Stromal cell of bone marrow (primary cell): ENCODE results near the gene FBLN2.
A peak's percentile ranks its signal among the peaks of the same experiment; 100 is the strongest.

Source experiments
- DNase-seq: peaks from one replicate; pipeline ENCODE4 v3.0.0-alpha.2; 2012; ENCODE audit warnings: low read depth

The FBLN2 gene

DNA sequence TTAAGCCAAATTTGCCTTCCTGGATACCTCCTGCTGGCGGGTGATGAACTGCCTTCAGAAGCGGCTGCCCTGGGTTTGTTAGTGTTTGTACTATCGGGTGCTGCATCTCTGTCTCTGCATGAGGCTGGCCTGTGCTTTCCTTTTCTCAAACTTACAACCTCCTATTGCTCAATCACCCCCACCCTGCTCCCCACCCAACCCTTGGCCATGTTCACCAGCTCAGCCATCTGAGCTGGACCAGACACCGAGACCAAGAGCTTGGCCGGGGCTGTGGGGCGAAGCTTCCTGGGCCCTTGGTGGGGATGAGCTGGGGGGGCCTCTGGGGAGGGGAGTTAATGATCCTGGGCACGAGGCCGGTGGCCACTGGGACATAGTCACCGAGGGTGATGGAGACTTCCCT, 16.8 kb upstream of the FBLN2 start:
- DNase-seq: no peak

DNA sequence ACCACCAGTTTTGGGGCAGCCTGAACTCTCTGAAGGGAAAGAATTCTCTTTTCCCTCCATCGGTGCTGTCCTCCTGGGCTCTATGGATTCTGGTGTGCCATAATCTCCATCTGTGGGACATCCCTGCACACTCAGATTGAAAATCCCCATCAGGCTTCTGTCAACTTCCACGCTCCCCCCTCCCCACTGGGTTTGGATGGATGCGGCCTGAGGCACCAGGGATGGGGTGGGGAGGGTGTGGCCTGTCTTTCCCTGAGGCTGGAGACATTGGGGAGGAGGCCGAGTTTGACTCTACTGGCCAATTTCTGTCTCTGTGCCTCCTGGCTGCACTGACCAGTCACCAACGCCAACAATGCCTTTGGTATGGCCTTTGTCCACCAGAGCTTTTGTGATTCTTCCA, 16.3 kb upstream of the FBLN2 start:
- DNase-seq: no peak

DNA sequence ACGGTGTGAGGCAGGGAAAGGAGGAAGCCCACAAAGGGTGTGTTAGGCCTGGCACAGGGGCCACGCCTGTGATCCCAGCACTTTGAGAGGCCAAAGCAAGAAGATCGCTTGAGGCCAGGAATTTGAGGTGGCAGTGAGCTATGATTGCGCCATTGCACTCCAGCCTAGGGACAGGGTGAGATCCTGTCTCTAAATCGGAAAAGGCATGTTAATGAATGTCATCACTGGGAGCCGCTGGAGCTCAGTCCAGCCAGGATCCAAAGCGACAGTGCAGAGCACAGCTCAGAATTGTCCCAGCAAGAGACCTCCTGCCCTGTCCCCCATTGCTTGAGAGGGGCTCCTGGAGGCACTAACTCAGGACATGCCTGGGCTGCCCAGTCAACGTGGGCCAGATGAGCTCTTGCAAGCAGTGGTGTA, 15.0 kb upstream of the FBLN2 start:
- DNase-seq: no peak

DNA sequence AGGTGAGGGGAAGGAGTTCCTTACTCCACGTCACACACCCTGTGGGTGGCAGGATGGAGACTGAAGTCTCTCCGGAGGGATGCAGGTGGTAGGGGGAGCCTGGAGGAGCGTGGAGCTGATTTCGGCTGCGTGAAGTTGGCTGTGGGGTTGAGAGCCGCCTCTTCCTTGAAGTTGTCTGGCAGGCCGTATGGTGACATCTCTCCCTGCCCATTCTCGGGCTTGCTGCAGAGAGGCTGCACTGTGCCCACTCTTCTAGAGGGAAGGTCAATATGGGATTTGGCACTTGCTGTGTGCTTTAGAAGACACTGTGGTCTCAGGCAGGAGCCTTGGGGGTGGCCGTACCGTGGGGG, 13.4 kb upstream of the FBLN2 start:
- DNase-seq: no peak

DNA sequence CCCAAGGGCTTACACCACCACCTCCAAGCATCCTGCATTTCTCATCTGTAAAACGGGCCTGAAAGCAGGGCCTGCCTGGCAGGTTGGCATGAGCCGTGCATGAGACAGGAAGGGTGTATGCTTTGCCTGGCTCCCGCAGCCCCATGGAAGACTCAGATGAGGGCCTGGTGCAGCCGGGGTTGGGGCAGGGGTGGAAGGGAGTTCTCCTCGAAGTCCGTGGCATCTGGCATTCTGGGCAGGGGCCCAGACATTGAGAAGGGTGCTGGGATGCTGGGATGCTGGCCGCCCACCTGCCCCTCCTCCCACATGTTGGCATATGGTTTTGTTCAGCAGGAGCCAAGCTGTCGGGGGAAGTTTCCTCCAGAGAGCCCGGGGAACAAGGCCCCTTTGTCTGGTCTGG, 13.0 kb upstream of the FBLN2 start:
- no peak for DNase-seq

DNA sequence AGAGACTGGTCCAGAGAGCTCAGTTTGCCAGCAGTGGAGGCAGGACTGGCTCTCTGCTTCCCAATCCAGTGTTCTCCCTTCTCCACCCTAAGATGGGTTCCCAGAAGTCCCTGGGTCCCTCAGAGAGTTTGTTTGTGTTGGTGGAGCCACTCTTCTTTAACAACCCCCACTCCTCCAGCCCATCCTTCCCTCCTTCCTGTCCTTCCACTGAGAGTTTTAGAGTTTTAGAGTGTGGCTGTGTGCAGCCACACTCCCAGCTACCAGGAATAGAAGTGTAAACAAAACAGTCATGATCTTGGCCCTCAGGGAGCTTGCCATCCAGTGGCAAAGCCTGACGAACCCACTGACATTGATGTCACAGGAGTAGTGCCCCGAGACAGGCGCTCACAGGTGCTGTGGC, 12.5 kb upstream of the FBLN2 start:
- no peak for DNase-seq

DNA sequence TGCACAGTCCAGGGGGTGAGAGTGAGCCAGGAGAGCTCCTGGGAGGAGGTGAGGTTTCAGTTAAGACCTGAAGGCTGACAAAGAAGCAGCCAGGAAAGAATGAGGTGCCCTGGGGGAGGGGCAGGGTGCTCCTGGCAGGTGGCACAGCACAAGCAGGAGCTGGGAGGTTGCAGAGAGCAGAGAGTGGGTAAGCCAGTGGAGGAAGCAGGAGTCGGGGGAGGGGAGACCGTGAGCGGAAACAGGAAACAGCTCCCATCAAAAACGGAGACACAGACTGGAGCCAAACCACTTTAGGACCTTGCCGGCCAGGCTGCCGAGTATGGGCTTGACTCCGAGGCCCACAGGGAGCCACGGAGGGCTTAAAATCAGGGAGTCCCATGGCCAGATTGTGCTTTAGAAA, 12.1 kb upstream of the FBLN2 start:
- DNase-seq: no peak

DNA sequence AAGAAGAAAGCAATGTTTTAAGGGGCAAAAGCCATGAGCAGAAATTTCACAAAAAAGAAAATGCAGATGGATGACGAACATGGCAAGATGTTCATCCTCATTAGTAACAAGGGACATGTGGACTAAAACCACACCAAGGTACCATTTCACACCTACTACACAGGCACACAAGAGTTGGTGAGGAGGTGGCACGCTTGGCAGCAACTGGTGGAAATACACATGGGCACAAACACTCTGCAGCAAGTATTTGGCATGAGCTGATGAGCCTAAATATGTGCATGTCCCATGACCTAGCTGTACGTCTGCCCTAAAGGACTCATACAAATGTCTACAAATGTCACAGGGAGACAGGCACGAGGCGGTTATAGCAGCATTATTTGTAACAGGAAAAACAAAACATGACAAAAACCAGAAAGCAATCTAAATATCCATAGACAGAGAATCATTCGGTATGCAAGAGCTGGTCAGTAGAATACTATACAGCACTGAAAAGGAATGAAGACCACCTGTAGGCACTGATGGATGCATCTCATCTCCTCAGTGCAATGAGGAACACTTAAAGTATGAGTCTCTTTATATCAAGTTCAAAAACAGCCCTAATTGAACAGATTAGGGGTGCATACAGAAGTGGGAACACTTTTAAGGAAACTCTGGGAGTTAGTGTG, 11.5 kb upstream of the FBLN2 start:
- DNase-seq: no peak

DNA sequence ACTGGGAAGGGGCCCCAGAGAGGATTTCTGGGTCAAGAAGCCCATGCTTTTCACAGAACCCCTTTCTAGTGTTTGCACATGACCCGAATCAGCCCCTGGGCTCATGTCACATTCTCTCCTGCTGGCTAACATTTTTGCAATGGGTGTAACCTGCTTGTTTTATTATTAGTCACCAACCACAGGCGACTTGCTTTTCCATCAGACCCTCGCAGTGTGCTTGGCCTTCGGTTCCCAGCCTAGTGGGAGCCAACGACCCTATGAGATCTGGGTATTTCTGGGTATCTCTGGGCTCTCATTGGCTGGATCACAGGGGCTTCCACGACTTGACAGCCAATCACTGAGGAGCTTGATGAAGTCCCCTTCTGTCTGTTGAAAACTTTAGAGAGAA, 11.0 kb upstream of the FBLN2 start:
- peak; percentile 84 for DNase-seq

DNA sequence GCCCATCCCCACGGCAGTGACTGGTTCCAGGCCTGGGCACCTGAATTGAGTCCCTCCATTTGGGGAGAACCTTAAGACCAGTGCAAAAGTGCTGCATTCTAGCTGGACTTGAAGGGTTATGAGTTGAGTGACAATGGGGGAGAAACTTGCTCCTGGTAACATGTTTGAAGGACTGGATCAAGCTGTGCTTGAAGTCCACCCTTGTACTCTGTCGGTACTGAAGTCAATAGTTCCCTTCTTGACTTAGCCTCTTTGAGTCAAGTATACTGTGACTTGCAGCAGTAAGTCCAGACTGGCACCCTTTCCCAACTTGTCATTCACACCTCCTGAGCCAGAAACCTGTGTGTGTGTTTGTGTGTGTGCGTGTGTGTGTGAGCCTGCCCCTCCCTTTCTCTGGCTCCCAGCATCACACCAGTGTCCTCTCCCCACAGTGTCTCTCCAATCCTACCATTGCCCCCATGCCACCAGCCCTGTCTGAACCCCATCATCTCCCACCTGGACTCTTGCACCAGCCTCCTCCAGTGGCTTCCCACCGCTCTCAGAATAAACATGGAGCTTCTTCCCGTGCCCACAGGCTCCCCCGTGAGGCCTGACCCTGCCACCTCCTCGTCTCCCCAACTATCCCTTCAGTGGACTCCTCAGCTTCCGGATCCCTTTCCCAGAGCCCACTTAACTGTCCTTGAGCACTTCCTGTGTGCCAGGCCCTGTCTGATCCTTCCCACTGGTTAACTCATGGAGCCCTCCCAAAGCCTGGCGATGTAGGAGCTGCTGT, 10.2 kb upstream of the FBLN2 start:
- no peak for DNase-seq

DNA sequence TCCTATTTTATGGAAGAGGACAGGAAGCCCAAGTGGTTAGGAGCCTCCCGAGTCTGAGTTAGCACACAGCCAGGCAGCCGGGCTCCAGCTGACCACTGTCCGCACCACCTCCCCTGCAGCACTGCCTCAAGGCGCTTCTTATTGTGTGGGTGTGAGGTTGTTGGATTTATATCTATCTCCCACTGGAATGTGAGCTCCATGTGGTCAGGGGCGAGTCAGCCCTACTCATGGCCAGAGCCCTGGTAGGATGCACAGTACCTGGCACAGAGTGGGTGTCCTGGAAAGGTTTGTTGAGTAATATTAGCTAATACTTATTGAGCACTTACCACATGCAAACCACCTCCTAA, 9.7 kb upstream of the FBLN2 start:
- no peak for DNase-seq

DNA sequence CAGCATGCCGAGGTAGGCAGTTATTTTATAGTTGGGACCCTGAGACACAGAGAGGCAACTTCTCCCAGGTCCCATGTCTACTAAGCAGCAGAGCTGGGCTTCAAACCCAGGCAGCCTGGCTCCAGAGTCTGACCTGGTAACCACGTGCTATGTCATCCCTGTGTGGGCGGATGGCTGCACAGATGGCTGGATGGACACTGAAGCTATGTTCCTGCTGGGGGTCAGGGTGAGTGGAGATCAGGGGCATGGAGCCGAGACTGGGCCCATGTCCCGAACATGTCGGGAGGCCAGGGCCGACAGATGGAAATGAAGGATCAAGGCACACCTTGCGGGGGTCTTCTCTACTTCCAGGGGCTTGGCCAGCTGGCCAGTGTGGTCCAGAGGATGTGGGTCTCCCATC, 9.3 kb upstream of the FBLN2 start:
- DNase-seq: no peak

DNA sequence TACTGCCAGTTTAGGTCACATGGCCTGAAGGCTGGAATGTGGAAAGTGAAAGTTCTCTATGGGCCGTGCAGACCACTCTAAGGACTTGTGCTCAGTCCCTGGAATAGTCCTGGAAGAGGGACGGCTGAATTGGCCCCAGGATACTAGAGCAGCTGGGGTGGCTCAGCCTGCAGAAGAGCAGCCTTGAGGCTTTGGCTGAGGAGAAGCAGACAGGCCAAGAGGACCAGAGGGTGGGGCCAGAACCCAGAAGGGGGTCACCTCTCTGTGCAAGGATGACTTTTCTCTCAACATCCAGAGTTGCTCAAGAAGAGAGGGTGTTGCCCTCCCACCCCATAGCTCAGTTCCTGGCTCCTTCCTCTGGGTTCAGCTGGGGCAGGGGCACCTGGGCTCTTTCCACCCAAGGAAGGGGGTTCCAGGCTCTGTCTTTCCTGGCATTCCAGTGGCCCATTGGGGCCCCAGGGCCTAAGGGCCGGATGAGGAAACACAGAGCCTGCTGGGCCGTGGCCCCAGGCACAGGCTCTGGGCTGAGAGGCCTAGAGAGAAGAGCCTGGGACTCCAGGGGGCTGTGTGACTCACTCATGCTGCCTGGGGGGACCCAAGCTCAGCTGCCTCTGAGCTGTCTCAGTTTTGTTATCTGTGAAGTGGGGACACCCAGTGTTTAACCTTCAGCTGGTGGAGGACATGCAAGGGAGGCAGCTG, 8.5 kb upstream of the FBLN2 start:
- DNase-seq: no peak

DNA sequence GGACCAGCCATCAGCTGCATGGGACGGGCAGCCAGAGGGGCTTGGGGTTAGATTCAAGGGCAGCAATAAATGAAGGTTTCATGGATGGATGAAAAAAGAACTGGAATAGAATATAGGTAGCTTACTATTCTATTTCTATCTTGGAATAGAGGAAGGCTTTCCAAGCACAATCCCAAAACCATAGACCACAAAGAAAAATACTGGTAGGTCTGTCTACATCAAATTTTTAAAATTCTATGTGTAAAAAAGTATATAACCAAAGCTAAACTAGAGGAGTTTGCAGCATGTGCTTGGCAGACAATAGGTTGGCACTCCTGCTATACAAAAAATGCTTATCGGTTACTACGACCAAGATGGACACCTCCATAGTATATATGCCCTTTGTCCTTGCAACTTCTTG, 7.2 kb upstream of the FBLN2 start:
- DNase-seq: no peak

DNA sequence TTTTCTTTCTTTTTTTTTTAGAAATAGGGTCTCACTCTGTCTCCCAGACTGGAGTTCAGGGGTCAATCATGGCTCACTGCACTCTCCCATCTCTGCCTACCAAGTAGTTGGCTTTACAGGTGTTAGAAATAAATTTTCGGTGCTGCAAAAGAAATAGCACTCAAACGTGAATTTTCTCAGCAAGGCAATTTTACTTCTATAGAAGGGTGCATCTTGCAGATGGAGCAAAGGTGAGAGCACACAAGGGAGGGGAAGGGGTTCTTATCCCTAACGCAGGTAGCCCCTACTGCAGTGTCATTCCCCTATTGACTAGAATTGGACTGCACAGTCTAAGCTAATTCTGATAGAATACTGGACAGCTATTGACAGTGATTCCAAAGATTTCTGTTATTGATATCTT, 6.8 kb upstream of the FBLN2 start:
- no peak for DNase-seq

DNA sequence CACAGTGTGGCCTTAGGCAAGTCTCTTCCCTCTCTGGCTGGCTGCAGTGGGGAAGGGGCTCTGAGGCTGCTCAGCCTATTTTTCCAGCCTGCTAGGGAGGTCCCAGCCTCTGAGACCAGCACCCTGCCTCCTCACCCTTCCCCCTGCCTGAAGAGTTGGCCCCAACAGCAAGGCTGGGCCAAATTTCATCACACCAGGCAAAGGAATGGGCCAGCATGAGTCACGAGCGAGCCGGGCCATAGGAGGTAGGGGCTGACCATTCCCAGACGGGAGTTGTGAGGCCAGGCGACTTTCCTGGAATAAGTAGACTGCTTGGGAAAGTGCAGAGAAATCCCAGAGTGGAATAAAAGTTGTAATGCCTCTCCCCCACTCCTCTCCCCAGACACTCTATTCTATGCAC, 5.7 kb upstream of the FBLN2 start:
- DNase-seq: peak; percentile 92

DNA sequence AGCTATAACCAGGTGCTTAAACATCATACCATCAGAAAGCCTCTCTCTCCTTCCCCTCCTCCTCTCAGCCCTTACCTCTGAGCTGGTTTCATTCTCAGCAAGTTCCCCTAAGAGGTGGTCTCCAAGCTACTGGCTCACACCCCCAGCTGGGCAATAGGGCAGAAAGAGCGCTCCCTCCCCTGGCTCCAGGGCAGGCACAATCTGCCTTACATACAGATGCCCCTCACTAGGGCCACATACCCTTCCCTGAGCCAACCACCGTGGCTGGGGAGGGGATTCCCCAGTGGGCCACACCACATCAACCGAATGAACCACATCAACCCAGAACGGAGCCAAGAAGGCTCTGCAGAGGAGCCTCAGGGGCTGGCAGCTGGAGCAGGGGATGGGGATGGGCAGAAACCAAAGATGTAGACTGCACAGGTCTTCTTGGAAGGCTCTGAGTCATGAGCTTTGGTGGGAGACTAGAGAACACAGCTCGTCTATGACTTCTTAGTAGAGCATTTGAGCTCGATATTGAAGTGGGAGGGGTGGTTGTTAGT, 4.6 kb upstream of the FBLN2 start:
- DNase-seq: peak; percentile 85

DNA sequence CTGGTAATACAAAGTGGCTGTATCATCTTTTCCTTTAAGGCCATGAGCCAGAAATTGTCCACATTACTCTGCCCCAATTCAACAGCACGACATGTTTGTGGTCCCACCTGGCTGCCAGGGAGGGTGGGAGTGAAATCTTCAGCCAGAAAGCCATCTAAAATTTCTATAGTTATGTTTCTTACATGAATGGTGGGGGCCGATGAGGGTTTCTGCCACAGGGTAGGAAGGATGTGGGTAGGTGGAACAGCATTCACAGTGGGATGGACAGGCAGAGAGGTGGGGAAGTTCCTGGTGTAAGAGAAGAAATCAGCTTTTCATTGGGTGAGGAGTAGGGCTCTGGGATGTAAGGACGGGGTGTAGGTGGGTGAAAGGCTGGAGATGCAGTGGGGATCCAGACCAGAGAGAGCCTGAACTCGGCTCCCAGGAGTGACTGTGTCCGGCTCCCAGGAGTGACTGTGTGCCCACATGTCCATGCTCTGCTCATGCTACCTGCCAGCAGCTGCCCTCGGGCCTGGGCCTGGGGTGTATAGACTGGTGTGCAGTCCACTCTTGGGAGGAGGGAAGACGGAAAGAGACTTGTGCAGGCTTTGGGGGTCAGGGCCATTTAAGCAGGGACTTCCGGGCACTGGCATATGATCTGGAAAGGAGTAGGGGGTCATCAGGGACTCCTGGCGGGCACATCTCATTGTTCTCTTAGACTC, 3.8 kb upstream of the FBLN2 start:
- DNase-seq: no peak

DNA sequence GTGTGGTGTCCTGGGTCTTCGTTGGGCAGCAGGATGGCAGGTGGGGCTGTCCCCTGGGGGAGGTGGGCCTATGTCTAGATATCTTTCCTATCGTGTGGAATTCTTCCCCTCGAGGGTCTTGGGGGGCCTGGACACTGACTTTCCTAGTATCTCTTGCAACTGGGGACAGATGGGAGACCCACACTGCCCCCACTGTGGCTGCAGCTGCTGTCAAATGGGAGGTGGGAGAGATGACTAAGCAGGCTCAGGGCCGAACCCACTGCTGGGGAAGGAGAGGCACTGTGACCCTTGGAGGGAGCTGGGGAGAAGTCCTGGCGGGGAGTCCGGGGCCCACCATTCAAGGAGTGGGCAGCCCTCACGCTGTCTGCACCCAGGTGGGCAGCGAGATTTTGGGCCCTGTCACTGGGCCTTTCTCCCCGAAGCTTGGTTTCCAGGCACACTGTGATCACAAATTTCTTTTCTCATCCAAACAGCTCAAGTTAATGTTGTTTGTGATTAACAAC, 2.9 kb upstream of the FBLN2 start:
- no peak for DNase-seq

DNA sequence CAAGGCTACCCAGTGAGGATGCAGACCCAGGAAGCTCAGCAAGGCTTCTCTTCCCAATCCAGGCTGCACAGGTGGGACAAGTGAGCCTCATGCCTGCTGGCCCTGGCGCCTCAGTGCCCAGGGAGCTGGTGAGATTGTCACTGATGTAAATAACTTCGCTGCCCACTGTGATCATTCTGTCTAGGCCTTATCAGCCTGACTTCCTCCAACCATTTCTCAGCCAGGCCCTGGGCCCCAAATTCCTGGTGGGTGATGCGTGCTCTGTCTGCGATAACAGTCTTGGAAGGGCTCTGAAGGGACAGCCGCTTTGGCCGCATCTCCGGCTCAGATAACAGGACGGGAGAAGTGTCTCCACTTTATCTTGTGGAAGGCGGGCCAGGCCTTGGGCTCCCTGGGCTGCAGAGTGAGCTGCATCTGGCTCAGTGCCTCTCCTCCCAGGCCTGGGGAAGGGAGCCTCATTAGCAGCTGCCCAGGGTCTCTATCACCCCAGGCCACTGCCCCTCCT, 2.2 kb upstream of the FBLN2 start:
- no peak for DNase-seq

DNA sequence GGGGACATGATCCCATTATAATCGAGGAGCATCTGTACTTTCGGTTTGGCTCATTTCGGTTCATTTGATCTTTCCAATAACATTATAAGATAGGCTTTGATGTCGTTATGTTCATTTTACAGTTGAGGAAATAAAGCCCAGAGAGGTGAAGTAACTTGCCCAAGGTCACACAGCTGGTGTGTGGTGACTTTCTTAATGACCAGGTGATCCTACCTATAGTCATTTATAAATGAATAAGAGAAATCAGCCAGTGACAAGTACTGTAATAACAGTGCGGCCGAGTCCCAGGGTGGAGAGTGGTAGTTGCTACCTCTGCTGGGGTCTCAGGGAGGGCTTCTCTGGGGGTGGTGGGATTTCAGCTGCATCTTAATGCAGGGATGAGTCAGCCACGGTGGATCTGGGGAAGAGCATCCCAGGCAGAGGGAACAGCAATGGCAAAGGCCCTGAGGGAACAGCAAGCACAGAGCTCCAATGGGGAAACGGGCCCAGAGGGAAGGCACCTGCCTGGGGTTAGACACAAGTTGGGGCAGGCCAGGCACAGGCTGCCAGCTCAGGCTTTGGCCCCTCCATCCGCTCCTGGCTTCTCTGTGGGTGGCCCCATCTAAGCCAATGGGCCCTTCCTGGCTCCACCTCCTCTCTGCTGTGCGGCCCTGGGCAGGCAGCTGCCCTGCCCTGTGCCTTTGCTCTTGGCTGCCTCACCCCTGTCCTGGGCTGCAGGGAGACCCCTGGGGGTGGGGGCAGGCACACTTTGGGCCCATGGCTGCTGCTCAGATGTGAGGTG, 1.1 kb upstream of the FBLN2 start:
- no peak for DNase-seq
